DND-41 (cell line): ENCODE results near the gene VEGFC.

Experiments used
- EZH2 ChIP-seq: IDR thresholded peaks from 3 replicates; pipeline ENCODE4 v1.6.1; 2012; ENCODE audit warnings: borderline replicate concordance, low read depth, mild to moderate bottlenecking, moderate library complexity, low read length, inconsistent platforms; ENCODE audit not compliant: severe bottlenecking
- TF ChIP-seq, protein P1 (sequence below): IDR thresholded peaks from 2 replicates; pipeline ENCODE4 v1.5.1; 2012; ENCODE audit warnings: borderline replicate concordance, low read length, moderate library complexity, mild to moderate bottlenecking; ENCODE audit not compliant: poor library complexity, severe bottlenecking; ENCODE audit errors: extremely low read depth

DNA sequence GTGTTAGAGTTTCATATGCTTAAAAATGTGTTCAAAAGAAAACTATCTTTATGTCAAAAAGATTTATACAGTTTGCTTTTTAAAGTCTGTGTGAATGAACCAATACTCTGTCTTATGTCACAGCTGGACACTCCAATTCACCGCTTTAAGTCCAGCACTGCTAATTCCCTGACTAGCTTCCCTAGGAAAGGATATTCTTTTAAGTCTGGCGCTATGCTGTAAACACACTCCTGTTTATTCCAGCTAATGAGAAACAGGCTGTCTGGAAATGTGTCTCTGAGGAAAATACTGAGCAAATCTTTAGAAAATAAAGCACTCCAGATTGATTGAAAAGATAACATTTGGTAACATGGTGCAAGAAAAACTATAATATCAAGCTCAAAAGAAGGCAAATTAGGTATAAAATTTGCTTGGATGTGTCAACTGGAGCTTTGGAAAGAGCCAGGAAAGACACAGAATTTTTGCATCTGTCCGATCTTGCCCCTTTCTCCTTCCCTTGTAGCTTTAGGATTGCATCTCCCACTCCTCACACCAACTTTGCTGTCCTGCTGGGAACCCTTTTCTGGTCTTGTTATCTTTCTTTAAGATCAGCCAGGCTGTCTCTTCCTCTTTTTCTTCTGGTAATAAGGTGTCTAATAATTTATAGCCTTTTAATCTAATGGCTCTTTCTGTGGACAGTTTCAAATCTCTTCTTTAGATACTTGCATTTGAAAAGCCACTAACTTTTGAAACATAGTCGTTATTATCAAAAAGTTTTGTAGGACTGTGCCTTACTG, 40.9 kb upstream of the VEGFC start:
- TF ChIP-seq, protein P1, sequence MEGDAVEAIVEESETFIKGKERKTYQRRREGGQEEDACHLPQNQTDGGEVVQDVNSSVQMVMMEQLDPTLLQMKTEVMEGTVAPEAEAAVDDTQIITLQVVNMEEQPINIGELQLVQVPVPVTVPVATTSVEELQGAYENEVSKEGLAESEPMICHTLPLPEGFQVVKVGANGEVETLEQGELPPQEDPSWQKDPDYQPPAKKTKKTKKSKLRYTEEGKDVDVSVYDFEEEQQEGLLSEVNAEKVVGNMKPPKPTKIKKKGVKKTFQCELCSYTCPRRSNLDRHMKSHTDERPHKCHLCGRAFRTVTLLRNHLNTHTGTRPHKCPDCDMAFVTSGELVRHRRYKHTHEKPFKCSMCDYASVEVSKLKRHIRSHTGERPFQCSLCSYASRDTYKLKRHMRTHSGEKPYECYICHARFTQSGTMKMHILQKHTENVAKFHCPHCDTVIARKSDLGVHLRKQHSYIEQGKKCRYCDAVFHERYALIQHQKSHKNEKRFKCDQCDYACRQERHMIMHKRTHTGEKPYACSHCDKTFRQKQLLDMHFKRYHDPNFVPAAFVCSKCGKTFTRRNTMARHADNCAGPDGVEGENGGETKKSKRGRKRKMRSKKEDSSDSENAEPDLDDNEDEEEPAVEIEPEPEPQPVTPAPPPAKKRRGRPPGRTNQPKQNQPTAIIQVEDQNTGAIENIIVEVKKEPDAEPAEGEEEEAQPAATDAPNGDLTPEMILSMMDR = no peak
- TF ChIP-seq EZH2 = no peak
